ENCODE results near the gene CDH13.

GRCh38 chr16:83743720-83744119, 1117.0 kb downstream of the CDH13 start:
- TF ChIP-seq CTCF (IDR thresholded peaks at IDR 0.05; ENCODE audit: extremely low read depth in 1 of 2, insufficient read depth in 1 of 2, low read depth in 1 of 2, low read length in 2 of 2) = no peak
- TF ChIP-seq POLR2AphosphoS5 (IDR thresholded peaks at IDR 0.05; ENCODE audit: insufficient read depth, low read depth, low read length) = no peak
- TF ChIP-seq EZH2 (IDR thresholded peaks at IDR 0.05; ENCODE audit: borderline replicate concordance, low read depth, low read length, severe bottlenecking) = no peak
- no peak for TF ChIP-seq POLR2A (IDR thresholded peaks at IDR 0.05; ENCODE audit: low read depth, low read length)
- no peak for TF ChIP-seq GATA2 (IDR thresholded peaks at IDR 0.05; ENCODE audit: insufficient read depth, insufficient read length, low read depth, low read length)
- TF ChIP-seq MAX (IDR thresholded peaks at IDR 0.05; ENCODE audit: insufficient read depth, insufficient read length) = no peak
- TF ChIP-seq JUN (IDR thresholded peaks at IDR 0.05; ENCODE audit: borderline replicate concordance, insufficient read depth, insufficient read length, low read depth) = no peak

All from endothelial cell of umbilical vein (primary cell).